Tibial artery (tissue), 4 donors: ENCODE results near the gene LYST.

Experiments used
- DNase-seq, 2 donors: peaks; one replicate each; pipeline ENCODE4 v3.0.0-alpha.2; 2019
- H3K27ac ChIP-seq, 2 donors: fragments of 200-600 bp; sonication (generic) in 1 of 2; 1 replicate in 1 of 2; 2 replicates in 1 of 2; pipeline ENCODE4 v1.5.1; 2018 to 2019; ENCODE audit warnings: mild to moderate bottlenecking in 1 of 2
- H3K27me3 ChIP-seq, 2 donors: fragments of 200-600 bp; sonication (generic) in 1 of 2; one replicate each; pipeline versions ENCODE4 v1.5.1 to v1.6.0; 2016 to 2019
- H3K36me3 ChIP-seq, 3 donors: fragments of 200-600 bp; sonication (generic) in 2 of 3; one replicate each; pipeline ENCODE4 v1.5.1; 2016 to 2019; ENCODE audit warnings: mild to moderate bottlenecking in 2 of 3
- H3K4me1 ChIP-seq, 4 donors: fragments of 200-600 bp; sonication (generic) in 2 of 4; 1 replicate in 3 of 4; 2 replicates in 1 of 4; pipeline ENCODE4 v1.5.1; 2016 to 2019
- H3K4me3 ChIP-seq, 2 donors: fragments of 200-600 bp; sonication (generic) in 1 of 2; 1 replicate in 1 of 2; 2 replicates in 1 of 2; pipeline ENCODE4 v1.5.1; 2018 to 2019; ENCODE audit warnings: mild to moderate bottlenecking in 2 of 2
- H3K9me3 ChIP-seq, 3 donors: fragments of 200-600 bp; sonication (generic) in 1 of 3; one replicate each; pipeline ENCODE4 v1.5.1; 2016 to 2019
- intact Hi-C: fragments of 100-400 bp; cut with DNase I; formaldehyde crosslinking; loops from one replicate; pipeline ENCODE4 v1.15.0; 2023; ENCODE audit warnings: low total_unique reads
- TF ChIP-seq, protein P1 (sequence below), 2 experiments: fragments of 200-600 bp in 1 of 2; fragments of 450-650 bp in 1 of 2; IDR thresholded peaks; one replicate each; pipeline ENCODE4 v1.5.1; 2017 to 2019; ENCODE audit warnings: antibody characterized with exemption in 2 of 2, mild to moderate bottlenecking in 1 of 2, moderate library complexity in 1 of 2

Gene LYST

DNA sequence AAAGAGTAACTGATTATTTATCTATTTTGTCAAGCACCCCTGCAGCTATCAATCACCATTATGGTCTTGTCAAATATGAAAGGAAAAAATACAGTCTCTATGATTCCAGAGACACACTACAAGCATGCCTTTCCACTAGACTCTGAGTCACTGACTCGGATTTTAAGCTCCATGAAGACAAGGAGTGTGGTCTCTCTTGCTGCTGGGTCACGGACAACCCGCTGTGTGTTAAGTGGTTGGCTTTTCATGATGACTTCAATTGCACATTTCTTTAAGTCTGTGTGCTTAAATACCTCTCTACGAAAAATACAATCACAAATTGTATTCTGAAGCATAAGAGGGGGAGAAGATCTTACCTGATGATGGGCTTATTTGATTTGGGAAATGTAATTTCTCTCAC is 203.1 kb downstream of the LYST start:
- Histone ChIP-seq H3K4me3 (no peak overlapping the region), H3K27me3 (no peaks in the 10 kb centered on the region), H3K9me3 (no peaks in the 10 kb centered on the region), H3K27ac (no peak overlapping the region), H3K36me3 (peaks cover 27 to 43% (median 33%) of the 10 kb centered on the region in 3 donors), H3K4me1 (no peaks in the 10 kb centered on the region)
- TF ChIP-seq, protein P1, sequence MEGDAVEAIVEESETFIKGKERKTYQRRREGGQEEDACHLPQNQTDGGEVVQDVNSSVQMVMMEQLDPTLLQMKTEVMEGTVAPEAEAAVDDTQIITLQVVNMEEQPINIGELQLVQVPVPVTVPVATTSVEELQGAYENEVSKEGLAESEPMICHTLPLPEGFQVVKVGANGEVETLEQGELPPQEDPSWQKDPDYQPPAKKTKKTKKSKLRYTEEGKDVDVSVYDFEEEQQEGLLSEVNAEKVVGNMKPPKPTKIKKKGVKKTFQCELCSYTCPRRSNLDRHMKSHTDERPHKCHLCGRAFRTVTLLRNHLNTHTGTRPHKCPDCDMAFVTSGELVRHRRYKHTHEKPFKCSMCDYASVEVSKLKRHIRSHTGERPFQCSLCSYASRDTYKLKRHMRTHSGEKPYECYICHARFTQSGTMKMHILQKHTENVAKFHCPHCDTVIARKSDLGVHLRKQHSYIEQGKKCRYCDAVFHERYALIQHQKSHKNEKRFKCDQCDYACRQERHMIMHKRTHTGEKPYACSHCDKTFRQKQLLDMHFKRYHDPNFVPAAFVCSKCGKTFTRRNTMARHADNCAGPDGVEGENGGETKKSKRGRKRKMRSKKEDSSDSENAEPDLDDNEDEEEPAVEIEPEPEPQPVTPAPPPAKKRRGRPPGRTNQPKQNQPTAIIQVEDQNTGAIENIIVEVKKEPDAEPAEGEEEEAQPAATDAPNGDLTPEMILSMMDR (IDR thresholded peaks at IDR 0.05): no peak
- DNase-seq: no peak
- intact Hi-C loops: no loop called here

DNA sequence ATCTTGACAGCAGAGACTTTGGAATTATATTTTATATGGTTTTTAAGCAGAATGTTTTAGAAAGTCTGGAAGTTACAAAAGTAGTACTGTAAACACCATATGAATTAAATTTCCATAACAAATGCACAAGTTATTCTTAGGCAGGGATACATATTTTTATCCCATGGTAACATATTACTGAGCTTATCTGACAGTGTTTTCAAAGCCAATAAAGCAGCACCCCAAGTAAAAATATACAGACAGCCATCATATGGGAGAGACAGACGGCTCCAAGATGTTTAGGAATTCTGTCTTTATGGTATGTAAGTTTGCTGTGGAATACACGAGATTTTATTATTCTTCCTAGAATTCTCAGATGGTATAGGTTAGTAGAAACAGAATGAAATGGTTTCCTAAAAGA is 205.1 kb downstream of the LYST start:
- Histone ChIP-seq H3K4me1 (no peaks in the 10 kb centered on the region), H3K27me3 (no peaks in the 10 kb centered on the region), H3K4me3 (no peak overlapping the region), H3K27ac (no peak overlapping the region), H3K36me3 (peaks cover 27 to 43% (median 33%) of the 10 kb centered on the region in 3 donors), H3K9me3 (no peaks in the 10 kb centered on the region)
- intact Hi-C loops: no loop called here
- TF ChIP-seq, protein P1 (IDR thresholded peaks at IDR 0.05): no peak
- DNase-seq: no peak

DNA sequence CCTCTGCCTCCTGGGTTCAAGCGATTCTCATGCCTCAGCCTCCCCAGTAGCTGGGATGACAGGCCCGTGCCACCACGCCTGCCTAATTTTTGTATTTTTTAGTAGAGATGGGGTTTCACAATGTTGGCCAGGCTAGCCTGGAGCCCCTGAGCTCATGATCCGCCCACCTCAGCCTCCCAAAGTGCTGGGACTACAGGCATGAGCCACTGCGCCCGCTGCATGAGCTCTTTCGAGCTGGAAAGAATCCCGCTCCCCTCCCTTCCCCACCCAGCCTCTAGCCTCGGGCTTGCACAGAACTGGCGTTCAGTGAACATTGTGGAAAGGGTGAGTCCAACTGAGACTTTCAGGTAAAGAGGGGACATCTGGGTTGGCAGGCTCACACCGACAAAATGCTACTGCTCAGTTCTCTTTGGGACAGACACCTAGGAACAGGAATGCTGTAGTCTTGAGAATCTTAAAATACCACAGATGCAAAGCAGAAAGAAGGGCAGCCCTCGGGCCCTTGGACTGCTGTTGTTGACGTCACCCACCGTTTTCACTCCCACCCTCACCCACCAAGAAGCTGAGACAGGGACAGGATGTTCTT is 207.4 kb downstream of the LYST start:
- Histone ChIP-seq H3K27ac (no peak overlapping the region), H3K4me1 (no peaks in the 10 kb centered on the region), H3K36me3 (peaks cover 21 to 33% (median 30%) of the 10 kb centered on the region in 3 donors), H3K4me3 (no peak overlapping the region), H3K27me3 (no peaks in the 10 kb centered on the region), H3K9me3 (no peaks in the 10 kb centered on the region)
- DNase-seq: no peak
- TF ChIP-seq, protein P1 (IDR thresholded peaks at IDR 0.05): no peak
- intact Hi-C loops: no loop called here

DNA sequence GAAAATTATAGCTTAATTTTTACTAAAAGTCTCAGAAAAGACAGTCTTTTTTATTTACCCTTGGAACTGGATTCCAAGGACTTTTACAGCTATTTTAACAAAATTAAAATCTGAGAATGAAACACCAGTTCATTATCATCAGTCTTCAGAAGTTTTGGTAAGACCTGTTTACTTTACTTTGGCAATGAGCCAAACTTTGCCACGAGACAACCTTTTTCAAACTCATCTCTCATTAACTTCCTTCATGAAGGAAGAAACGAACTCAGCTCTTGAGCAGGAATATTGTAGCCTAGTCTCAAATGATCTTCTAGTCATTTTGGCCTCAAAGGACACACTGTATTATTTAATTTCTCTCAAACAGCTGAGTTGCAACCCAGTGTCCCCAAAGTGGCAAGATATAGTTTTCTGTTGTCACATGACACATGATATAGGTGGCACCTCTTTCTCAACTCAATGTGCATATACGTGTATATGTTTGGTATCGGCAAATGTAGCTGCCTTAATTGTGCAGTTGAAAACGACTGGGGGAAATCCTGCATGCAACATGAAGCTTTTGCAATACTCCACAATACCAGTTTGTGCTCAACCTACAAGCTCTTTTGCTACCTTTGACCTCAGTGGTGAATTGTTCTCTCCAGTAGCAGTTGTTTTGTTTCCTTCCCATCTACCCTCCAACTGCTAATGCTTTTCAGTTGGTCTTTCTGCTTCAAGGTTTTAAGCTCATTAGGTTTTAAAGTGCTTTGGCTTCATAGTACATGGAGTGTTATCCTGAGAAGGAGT is 208.8 kb downstream of the LYST start:
- TF ChIP-seq, protein P1 (IDR thresholded peaks at IDR 0.05): no peak
- Histone ChIP-seq H3K4me1 (no peaks in the 10 kb centered on the region), H3K27me3 (peaks cover 0 to 3% of the 10 kb centered on the region in 2 donors), H3K4me3 (no peak overlapping the region), H3K36me3 (peaks cover 17 to 30% (median 18%) of the 10 kb centered on the region in 3 donors), H3K27ac (no peak overlapping the region), H3K9me3 (peaks cover 0 to 4% (median 0%) of the 10 kb centered on the region in 3 donors)
- no peak for DNase-seq
- intact Hi-C loops: no loop called here

DNA sequence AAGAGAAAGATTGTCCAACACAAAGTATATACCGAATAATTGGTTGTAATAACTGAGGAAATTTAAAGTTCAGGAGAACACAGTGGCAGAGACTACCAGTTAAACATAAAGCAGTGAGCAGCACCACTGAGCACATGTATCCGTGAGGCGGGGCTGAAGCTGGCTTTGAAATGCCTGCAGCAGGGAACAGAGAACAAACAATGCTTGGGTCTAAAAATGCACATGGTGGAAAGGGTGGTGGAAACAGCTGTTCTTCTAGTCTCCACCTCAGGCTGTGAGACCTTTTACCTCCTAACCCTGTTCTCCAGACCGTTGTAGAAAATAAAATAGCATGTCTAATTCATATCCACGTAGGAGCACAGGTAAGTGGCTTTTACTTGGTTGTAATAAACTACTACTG is 209.4 kb downstream of the LYST start:
- intact Hi-C loops: no loop called here
- TF ChIP-seq, protein P1 (IDR thresholded peaks at IDR 0.05): no peak
- Histone ChIP-seq H3K27ac (no peak overlapping the region), H3K4me1 (no peaks in the 10 kb centered on the region), H3K4me3 (no peak overlapping the region), H3K27me3 (peaks cover 0 to 8% of the 10 kb centered on the region in 2 donors), H3K9me3 (peaks cover 0 to 4% (median 0%) of the 10 kb centered on the region in 3 donors), H3K36me3 (peaks cover 11 to 23% (median 11%) of the 10 kb centered on the region in 3 donors)
- no peak for DNase-seq
